Stimulated activated CD4-positive, alpha-beta T cell treated with anti-CD3 and anti-CD28 coated beads, Interleukin-1b, Interleukin-23, amount 100 ng/mL, for 24 hours (primary cell): ENCODE data around the gene KCTD10.
A peak's percentile ranks its signal among the peaks of the same experiment; 100 is the strongest.

ENCODE experiments used
- DNase-seq, 4 experiments: peaks; one replicate each; pipeline ENCODE4 v3.0.0-alpha.2; 2020; ENCODE audit warnings: low read depth in 4 of 4, low spot score in 1 of 4

Gene KCTD10, protein sequence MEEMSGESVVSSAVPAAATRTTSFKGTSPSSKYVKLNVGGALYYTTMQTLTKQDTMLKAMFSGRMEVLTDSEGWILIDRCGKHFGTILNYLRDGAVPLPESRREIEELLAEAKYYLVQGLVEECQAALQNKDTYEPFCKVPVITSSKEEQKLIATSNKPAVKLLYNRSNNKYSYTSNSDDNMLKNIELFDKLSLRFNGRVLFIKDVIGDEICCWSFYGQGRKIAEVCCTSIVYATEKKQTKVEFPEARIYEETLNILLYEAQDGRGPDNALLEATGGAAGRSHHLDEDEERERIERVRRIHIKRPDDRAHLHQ

DNA sequence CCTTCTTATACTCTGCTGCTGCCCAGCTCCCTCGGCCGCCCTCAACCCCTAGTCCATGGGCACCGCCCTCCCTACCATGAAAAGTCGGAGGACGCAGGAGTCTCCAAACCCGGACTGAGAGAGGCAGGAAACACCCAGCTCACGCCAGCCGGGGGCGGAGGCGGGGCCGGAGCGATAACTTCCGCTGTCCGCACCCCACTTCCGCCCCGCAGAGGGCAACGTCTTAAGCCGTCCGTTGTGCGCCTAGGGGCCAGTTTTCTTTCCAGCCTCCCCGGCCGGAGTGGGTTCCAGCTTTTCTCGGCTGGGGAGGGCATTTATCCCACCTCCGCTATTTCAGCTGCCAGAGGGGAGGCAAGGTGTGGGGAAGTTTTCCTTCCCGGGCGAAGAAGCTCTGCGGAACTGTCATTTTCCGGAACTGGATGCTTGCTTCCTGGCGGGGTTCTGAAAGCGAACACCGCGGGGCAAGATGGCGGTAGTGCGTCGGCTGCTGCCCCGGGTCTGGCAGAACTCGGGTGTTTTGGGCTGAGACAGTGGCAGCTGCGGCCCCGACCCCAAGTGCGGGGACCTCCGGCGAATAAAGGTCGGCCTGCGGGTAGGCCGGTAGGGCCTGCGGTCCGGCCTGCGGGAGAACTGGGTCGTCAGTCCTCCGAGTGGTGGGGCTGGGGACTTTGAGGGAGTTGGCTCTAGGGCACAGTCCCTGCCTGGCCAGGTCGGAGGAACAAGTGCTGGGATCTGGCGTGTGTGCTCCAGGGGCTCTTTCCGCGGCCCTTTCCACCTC lies at the start of gene KCTD10, which contains the start of gene UBE3B:
Gene KCTD10 (minus strand): TSS at position 116 of the 778 bp plus-strand sequence. CDS start 38 bp downstream, at position 78.
Gene UBE3B (plus strand): TSS at position 450 of the 778 bp plus-strand sequence. CDS start 5,918 bp downstream, outside the sequence.
- DNase-seq = peak; percentile 71 to 80 (median 78)

DNA sequence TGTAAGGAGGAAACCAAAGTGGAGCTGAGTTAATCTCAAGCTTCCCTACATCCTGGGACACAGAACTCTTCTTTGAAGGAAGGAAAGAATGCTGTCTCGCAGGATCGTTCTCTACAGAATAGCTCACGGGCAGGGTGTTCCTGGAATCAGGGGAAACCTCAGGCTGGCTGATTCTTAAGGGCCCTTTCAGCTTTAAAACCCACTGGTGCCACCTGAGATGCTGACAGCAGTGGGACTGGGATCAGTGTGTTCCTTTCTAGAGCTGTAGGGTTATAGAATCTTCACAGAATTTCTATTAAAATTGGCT lies 48.1 kb upstream of the KCTD10 start:
- DNase-seq = no peak

DNA sequence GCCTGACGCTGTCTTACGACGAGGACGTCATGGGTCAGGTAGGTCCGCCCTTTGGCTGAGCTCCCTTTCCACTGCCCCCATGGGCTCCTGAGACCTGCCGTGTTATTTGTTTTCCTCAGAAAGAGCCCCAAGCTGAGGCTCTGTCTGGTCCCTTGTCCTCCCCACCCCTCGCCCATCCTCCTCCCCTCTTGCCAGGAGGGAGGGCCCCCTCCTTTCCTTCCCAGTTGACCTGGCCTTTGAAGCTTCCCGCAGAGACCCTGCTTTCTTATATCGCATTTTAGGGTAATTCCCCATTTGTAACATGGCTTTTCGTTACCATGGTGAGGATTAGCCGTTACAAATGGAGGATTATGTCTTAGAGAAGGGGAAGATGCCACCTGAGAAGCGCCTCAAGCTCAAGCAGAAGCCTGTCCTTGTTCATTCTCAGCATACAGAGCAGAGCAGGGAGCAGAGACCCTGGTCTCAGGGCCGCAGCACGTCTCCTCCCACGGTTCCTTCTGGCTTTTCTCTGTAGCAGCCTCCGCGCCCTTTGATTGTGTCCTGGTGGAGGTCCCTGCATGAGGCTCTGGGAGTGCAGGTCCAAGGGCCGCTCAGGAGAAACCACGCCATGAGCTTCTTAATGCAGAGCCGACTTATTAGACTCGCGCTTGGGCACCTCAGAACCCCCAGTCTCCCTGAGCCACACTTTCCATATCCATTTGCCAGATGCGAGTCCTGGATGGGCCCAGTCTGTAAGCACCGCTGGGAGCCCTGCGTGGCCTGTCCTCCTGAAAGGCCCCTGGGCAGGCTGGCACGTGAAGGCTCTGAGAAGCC lies 47.6 kb upstream of the KCTD10 start:
- no peak for DNase-seq

DNA sequence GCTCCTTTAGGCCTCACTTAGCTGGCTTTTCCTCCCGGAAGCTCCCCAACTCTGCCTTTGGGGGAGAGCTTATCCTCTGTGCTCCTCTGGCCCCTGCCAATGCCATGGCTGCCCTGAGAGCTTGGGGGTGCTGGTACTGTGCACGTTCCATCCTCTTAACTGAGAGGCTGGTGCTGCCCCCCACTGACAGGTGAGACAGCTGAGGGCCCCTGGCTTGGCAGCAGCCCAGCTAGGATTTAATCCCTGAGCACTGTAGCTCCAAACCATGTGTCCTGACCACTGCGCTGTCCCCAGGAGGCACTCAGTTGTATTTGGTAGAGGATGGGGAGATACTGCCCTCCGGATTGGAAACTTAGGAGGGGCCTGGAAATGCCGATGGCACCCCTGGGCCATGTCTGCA lies 46.4 kb upstream of the KCTD10 start:
- DNase-seq = no peak

DNA sequence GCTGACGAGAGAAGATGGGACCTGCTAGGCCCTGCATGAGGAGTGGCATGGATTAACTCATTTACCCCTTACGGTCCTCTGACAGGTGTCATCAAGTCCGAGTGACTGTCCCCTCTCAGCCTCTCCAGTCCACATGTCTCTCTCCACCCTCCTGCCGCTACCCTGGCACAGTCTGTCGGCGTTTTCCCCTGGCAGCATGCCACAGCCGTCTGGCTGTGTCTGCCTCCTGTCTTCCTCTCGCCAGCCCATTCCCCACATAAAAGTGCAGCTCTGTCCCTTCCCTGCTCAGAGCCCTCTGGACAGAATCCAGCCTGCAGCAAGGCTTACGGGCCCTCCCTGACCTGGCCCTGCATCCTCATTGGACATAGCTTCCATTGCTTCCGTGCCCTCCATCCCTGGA lies 46.0 kb upstream of the KCTD10 start:
- DNase-seq = no peak

DNA sequence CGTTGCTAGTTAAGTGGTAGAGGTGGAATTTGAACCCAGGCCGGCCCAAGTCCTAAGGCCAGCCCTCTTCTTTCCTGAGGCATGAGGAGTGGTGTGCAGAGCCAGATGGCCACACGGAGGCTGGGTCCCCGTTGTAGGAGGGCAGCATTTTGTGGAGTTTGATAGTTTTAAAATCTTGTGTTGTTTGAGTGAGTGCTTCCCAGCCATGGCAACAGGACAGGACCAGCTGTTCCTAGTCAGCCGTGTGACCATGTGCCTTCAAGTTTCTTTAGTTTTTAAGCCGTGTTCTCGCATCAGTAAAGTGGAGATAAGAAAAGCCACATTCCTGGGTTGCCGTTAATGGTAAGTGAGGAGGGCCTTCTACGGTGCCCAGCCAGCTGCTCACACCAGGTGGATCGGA lies 44.7 kb upstream of the KCTD10 start:
- DNase-seq = no peak

DNA sequence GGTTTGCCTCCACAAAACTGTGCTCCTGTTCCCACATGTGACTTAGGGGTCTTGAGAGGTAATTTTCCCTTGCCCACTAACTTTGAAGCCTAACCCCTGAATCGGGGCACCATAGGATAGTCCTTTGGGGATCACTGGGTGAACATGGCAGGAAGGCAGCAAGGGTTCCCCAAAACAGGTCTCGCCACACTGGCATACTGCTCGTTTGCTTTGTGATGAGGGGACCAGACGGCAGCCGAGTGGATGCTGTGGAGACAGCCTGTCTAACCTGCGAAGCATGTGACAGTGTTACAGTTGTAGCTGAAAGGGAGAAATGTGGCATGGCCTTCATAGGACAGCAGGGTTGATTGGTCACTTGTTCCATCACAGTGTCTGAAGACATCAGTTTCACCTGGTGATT lies 42.7 kb upstream of the KCTD10 start:
- no peak for DNase-seq

DNA sequence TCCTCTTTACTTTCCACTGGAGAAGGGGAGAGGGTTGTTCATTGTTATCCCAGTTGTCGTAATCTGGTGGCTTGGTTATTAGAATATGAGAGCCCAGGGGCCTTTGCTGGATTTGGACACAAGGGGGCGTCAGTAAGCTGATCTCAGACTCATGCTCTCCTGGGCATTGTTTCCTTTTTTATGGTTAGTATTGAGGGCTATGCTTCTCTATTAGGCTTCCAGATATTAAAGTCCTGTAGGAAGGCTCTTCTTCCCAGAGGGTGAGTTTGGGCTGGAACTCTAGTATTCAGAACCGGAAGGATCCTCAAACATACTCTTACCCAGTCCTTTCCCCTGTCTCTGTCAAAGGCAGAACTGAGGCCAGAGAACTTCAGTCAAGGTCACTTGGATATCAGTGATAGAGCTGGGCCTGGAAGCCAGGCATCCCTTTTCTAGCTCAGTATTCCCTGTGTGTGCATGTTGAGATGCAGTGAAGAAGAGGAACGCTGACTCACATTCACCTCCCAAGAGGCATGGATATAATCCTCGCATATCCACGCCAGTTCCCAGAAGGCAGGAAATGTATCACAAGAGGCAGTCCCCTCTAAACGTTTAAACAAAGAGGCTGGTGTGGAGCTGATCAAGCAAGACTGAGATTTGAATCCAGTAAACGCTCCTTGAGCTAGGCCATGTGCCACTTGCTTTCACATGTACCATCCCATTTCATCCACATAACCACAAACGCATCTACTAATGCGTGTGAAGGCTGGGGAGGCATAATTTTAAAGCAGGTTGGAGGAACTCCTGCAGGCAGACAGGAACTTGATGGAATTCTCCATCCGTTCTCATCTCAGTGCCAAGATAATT lies 41.9 kb upstream of the KCTD10 start:
- DNase-seq = peak; percentile 20 to 42 (median 24)

DNA sequence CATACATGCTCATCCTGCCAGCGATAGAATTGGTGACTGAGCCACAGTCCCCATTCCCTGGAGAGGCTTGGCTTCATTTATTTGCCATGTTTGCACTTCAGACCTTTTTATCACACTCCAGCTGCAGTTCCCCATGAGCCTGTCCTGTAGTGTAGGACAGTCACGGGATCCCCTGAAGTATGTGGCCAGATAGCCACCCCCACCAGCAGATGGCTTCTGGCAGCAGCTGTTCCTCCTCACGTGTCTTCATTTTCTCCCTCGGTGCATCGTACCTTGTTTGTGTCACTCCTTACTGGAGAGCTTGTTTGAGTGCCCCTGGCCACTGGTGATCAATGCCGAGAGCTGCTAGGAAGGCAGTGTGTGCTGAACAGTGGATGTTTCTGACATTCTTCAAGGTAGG lies 40.5 kb upstream of the KCTD10 start:
- DNase-seq = no peak

DNA sequence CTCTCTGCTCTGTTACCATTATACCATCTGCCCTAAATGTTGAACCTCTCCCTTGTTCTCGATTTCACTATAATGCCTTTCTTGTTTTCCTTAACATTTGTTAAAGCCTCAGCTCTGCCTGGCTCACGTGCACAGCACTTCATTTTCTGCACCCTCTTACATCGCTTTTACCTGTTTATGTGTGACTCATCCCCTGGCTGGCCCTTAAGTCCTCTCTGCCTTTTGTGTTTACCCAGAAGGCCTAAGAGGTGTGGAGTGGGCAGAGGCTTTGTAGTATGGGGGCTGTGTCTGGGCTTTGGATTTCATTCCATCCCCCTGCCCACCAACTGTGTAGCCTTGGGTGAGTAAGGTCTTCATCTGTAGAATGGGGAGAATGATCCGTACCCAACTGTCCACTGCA lies 36.9 kb upstream of the KCTD10 start:
- DNase-seq = no peak

DNA sequence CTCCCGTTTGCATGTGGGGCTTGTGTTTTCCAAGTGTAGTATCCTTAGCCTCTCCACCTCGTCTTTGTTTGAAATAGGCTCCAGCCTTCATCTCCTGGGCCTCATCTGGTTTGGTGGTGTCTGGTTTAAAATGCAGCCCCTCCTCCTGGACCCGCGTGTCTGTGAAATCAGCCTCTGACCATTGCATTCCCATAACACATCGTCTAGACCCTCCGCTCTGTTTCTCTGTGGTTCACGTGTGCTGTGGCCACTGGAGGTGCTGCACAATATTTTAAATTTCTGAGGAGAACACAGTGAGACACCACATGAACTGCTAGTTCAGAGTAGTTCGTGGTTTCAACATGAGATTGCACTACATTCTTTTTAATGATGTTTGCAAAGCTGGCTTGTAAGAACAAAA lies 36.0 kb upstream of the KCTD10 start:
- DNase-seq = no peak

DNA sequence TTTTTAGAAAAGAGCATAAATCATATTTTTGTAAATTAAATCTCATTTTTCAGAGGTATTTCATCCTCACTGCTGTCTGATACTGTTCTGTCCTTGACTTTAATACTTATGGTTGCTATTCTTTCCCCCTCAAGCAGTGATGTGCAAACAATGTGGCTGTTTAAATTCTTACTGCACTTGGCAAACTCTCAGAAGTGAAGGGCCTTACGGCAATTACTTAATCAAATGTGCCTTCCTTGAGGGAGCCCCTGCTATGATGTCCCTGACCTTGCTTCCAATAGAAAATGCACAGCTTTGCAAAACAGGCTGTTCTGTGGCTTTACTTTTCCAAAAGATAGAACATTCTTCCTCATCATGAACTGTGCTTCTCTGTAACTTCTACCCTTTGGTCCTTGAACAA lies 35.5 kb upstream of the KCTD10 start:
- DNase-seq = no peak

DNA sequence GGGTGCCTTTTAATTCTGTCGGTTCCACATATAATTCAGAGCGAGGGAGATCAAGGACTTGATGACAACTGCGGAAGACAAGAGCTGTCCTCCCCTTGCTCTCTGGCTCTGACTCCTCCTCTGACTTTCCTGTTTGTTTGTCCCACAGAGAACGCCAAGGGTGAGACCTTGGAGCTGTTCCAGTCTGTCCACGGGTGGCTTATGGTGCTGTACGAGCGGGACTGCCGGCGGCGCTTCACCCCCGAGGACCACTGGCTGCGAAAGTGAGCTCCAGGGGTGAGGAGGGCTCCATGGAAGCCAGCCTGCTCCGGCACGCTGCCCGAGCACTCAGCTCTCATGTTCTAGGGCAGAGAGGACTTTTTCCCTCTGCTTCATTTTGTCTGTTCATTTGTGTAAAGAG lies 33.1 kb upstream of the KCTD10 start:
- no peak for DNase-seq

DNA sequence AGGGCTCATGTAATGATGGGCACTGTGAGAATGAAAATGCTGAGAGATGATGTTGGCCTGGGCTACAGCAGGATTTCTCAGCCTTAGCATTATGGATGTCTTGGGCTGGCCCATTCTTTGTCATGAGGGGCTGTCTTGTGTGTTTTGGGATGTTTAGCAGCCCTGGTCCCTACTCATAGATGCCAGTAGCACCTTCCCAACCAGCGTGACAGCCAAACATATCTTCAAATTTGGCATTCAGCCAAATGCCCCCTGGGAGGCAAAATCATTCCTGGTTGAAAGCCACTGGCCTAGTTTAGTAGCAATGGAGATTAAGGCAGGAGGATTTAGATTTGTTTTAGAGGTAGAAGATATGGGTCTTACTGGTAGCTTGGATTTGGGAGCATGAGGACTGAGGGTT lies 27.0 kb upstream of the KCTD10 start:
- no peak for DNase-seq

DNA sequence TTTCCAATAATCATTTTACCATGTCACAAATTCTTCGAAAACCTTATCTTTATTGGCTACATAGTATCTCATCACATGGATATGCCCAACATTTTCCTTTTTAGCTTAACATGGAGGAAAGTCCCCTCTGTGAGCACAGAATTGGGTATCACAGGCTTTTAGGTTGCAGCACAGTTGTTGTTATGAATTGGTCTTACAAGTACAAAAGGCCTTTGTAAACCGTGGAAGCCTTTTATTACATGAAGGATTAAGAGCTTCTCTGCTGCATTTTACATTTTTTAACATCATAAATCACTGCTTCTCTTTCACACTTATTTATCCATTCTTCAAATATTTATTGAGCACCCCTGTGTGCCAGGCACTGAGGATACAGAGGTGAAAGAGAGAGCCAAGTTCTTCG lies 26.5 kb upstream of the KCTD10 start:
- no peak for DNase-seq

DNA sequence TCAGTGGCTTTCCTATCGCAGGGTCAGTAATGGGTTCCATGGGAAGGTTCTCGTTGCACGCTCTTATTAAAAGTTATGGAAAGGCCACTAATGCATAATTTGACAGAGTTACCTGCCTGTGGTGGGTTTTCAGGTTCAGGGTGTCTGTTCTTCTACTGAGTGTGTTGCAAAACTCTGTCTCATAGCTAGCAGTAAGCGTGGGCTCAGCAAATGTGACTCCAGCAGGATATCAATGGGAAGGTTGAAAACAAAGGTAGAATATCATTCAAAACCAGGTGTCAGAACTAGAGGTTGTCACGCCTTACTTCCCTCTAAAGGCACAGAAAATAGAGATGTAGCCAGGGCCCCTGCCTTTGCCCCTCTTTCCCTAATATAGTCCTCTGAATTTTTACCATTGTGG lies 25.2 kb upstream of the KCTD10 start:
- DNase-seq = no peak

DNA sequence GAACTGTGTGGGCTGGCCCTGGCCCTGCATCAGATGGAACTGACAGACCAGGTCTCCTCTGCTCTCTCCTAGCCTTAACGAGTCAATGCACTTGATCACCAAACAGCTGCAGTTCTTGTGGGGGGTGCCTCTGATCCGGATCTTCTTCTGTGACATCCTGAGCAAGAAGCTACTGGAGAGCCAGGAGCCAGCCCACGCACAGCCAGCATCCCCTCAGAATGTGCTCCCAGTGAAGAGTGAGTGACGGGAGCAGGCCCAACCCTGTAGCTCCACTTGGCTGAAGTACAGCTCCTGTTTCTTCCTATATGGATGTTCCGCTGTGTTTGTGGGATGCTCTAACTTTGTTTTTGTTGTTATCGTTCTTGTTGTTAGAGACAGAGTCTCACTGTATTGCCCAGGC lies 24.2 kb upstream of the KCTD10 start:
- DNase-seq = no peak

DNA sequence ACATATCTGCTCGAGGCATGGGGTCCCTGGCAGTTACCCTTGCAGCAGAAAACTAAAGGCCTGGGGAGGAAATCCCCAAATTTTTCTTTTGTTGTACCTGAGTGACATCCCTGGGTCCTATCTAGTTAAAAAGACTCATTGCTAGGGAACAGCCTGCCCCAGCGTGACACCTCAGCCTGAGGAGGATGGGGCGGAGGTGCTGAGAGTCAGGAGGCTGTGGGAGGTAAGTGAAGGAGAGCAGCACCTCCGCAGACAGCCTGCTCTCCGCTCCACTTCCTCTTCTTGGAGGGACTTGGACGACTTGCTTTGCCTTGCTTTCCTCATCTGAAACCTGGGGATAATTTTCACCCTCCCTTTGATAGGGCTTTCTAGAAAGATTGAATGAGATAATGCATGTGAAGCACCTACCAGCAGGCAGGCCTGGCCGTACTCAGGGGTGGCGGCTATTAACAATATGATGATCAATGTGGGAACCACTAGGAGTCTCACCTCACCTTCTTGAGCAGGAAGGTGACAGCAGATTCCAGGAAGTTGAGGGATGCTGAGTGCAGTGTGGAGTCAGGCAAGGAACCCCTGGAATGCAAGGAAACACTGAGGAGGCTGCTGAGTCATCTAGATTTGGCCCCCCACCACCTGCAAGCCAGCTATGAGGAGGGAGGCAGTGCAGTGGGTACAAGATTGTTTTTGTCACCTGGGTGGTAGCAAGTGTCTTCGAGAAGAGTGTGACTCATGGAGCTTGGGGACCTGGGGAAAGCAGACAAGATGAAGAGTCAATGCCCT lies 23.5 kb upstream of the KCTD10 start:
- DNase-seq = no peak

DNA sequence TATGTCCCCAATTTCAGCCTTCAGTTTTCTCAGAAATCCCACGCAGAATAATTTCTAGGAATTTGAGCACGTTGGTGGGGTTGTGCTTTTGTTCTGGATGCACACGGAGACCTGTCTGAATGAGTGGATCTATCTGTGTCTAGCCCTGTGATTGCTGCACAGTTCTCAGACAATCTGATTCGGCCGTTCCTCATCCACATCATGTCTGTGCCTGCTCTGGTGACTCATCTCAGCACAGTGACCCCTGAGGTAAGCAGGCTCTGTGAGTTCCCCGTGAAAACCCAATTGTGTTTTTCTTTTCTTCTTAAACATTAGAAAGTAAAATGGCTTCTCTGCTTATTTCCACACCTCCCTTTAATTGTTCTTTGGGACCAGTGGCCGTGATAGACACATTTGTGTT lies 20.6 kb upstream of the KCTD10 start:
- no peak for DNase-seq

DNA sequence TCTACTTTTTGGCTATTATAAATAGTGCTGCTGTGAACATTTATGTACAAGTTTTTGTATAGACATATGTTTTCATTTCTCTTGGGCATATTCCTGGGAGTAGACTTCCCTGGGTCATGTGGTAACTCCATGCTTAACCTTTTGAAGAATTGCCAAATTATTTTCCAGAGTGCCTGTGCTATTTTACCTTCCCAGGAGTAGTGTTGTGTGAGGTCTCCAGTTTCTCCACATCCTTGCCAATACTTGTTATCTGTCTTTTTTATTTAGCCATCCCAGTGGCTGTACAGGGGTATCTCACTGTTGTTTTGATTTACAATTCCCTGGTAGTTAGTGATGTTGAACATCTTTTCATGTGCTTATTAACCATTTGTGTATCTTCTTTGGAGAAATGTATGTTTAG lies 19.2 kb upstream of the KCTD10 start:
- DNase-seq = no peak
